ENCODE data around the gene PSMB3. TPM values are rescaled to one million over a fixed set of nuclear protein-coding genes. Genes with fewer than 3 reads are reported as not detected.
A peak's percentile ranks its signal among the peaks of the same experiment; 100 is the strongest.

PSMB3 gene
- total RNA-seq = 165 and 179 TPM in 2 replicates
- polyA plus RNA-seq (2012) = 229 TPM

GRCh38 chr17:38752308-38753070 lies at the start of gene PSMB3:
Gene PSMB3 (plus strand): TSS chr17:38752741. CDS start chr17:38752827, 86 bp downstream.
- DNase-seq (ENCODE audit: low read depth) = peak; percentile 100

DNA sequence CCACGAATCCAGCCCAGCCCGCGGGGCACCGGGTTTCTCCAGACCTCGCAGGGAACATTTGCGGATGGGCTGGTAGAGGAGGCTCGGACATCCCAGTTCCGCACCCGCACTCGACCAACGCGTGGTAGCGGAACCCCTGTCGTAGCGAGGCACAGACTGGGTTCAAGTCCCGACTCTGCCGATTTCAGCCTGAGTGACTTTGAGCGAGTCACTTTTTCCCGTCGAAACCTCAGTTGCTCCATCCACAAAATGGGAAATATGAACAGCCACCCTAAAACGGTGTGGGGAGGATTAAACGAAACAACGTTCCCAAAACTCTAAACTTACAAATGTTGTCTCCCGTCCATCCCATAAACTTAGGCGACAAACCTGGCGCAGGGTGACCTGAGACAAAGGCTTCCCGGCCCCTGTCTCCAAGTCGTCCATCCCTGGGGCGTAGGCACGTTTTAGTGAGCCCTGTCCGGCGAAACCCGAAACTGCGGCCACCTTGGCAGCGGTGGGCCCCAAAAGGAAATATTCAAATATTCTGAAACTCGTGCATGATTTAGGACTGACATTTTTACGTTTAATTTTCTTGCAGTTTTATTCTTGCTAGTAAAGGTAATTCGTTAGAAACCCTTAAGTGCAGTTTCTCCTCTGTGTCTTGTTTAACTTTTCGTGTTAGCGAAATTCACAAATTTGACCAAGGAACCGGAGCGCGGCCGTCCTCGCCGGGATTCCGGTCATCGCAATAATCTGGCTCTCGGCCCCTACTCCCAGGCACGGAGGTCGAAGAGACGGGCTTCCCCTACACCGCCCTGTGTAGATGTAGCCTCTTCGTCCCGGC lies 49.4 kb upstream of the PSMB3 start:
- DNase-seq (ENCODE audit: low read depth) = no peak

- DNase-seq (ENCODE audit: low read depth) = peak; percentile 33
These were observed 48.6 kb upstream of the PSMB3 start for GRCh38 chr17:38703742-38704605.

GRCh38 chr17:38704606-38705522 lies 47.7 kb upstream of the PSMB3 start, which contains the start of gene MLLT6:
Gene MLLT6 (plus strand): TSS chr17:38705273. CDS start chr17:38705633, 360 bp downstream.
- DNase-seq (ENCODE audit: low read depth) = peak; percentile 81

- DNase-seq (ENCODE audit: low read depth) = no peak
These were observed 47.1 kb upstream of the PSMB3 start for GRCh38 chr17:38705523-38705802.

DNA sequence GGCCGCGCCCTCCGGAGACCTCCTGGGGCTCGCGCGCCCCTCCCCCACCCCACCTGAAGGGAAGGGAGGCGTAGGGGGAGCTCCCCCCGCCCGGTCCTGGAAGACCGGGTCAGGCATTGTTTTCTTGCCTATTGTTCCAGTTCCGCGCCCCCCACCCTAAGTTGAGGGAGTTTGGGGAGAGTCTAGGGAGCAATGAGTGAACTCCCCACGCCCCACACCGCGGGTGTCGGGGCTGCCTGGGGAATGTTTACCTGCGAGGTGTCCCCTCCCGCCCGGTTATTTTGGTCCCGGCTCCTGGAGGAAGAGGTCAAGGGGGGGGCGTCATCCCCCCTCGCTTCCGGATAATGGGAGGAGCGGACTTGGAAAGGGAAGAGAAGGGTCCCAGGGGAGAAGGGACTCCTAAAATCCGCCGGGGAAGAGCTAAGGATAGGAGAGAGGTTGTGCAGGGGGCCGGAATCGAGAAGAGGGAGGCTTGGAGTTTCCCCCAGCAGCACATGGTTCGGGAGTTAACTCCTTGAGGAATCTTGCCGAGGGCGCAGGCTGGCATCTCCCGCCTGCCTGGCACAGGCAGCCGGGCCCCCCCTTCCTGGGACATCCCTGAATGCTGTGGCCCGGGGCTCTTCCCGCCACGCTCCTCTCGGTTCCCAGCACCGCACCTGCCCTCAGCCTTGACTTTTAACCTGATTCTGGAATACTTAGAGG lies 46.6 kb upstream of the PSMB3 start:
- peak; percentile 47 for DNase-seq (ENCODE audit: low read depth)

- DNase-seq (ENCODE audit: low read depth) = no peak
These were observed 45.9 kb upstream of the PSMB3 start for GRCh38 chr17:38706505-38707216.

DNA sequence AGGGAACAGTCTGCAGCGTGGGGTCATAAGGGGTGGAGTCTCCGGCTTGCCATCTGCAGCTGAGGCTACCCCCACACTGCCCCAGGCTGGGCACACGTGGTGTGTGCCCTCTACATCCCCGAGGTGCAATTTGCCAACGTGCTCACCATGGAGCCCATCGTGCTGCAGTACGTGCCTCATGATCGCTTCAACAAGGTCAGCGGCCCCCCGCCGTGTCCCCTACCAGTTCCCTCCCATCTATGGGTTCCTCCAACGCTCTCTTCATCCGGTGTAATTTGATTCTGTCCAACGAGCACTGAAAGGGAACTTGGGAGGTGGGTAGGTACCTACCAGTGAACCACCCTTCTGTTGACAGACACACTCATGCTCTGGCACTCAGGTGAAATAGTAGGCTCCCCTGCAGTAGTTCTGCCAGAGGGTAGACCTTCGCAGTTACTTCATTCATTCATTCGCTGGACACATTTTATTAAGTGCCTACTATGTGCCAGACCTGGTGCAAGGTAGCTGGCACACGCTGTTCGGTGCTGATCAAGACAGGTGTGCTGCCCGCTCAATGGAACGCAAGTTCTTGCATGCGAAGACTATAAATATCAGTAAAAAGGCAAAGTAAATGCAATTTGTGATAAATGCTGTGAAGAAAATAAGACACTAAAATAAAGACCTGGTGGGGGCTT lies 44.7 kb upstream of the PSMB3 start:
- no peak for DNase-seq (ENCODE audit: low read depth)

- peak; percentile 67 for DNase-seq (ENCODE audit: low read depth)
These were observed 43.3 kb upstream of the PSMB3 start for GRCh38 chr17:38709104-38709820.

DNA sequence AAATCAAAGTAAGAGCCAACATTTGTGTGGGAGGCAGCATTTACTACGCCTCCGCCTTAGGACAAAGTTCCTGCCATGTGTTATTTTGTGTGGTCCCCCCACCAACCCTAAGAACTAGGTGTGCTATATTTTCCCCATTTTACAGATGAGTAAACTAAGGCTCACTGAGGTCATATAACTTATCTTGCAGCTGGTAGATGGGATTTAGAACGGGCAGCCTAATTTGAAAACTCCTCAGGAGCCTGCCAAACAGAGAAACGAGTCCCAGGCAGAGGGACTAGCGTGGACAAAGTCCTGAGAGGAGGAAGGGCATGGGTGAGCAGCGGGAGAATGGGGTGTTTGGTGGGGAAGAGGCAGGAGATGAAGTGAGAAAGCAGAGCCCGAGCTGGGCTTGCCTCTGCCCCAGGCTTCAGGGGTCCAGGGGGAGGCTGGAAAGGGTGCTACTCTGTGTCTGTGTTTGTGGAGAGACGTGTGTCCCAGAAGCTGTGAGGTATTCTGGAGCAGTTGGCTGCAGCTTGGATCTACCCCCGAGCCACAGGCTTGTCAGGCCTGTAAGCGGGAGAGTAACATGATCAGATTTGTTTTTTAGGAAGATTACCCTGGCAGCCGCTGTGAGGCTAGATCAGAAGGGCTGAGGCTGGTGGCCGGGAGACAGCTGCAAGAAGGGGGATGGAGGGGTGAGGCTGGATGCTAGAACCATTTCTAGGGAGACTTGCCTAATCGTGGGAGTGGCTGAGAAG lies 42.5 kb upstream of the PSMB3 start:
- peak; percentile 97 for DNase-seq (ENCODE audit: low read depth)

GRCh38 chr17:38710604-38710962 lies 42.0 kb upstream of the PSMB3 start:
- DNase-seq (ENCODE audit: low read depth) = peak; percentile 41

DNA sequence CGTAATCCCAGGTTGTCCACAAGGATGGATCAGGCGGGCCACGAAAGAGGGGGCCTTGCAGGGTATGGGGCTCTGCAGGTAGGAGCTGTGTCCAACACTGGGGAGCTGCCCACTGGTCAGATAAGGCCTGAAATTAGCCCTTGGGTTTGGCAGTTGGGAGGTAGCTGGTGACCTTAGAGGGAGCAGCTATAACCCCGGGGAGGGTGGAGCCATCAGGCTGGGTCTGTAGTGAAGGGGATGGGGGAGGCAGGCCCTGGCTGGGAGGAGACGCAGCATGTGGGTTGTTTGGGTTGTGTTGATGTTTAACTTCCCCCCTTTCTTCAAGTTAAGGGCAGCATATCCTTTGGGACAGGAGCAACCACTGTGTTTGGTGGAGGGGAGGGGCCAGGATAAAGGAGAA lies 41.6 kb upstream of the PSMB3 start:
- DNase-seq (ENCODE audit: low read depth) = no peak

DNA sequence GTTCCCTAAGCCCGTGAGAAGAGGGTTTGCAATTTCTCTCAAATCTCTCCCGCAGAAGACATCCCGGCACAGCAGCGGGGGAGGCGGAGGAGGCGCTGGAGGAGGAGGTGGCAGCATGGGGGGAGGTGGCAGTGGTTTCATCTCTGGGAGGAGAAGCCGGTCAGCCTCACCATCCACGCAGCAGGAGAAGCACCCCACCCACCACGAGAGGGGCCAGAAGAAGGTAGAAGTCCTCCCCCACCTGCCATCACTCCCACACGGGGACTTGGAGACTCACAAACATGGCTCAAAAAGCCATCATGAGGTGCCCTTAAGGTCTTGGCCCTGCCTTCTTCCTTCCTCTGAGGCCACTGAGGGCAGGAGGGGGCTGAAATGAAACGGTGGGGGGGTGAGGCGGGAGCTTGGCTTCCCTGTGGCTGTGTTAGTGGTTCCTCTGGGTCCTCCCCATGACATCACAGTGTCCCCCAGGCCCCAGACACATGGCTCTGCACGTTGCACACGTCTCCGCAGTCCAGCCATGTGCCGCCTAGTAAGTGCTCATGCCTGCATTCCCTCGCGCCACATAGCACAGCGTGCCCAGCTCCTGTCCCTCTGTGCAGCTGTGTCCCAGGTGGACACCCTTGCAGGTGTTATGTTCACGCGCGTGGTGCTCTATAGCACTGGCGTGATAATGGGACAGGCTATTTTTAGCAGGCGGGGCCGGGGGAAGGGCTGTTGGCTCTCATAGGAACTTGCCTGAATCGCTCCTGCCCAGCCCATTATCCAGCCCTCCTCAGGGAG lies 40.6 kb upstream of the PSMB3 start:
- no peak for DNase-seq (ENCODE audit: low read depth)

DNA sequence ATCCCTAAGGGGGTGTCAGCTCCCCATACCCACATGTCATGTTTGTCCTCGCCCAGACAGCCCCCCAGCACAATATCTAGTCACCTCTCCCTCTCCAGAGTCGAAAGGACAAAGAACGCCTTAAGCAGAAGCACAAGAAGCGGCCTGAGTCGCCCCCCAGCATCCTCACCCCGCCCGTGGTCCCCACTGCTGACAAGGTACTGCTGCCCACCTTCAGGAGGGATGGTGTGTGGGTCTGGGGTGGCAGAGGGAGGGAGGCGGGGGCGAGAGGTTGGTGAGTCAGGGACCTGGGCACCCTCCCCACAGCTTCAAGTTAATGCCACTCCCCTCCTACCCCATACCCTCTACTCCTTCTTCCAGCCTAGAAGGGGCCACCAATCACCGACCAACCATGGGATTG lies 39.9 kb upstream of the PSMB3 start:
- no peak for DNase-seq (ENCODE audit: low read depth)

DNA sequence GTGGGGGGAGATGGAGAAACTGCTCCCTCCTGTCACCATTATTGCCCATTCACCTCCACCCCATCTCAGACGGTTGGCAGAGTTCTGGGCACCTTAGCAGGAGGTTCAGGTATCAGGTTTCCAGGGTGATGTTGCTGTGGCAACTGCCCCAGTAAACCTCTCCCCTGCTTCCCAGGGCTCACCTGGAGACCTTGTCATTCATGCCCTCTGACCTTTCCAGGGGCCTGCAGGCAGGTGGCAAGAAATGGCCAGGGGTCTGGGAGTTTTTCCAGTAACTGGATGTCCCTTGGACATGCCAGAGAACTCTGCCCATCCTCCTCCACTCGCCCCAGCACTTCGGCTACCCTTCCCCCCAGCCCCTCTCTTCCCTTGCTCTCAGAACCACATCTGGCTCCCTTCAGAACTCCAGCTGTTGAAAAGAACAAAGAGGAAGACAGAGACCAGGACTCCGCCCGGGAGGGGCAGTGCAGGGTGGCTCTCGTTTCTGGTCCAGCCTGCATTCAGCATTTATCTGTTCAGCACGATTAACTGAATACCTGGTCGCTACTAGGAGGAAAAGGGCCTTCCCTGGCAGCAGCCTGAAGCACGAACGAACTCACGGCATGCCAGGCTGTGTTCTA lies 39.0 kb upstream of the PSMB3 start:
- no peak for DNase-seq (ENCODE audit: low read depth)
